NOMO-1 (cell line): Measurements from ENCODE around the gene MANEAL.

Source experiments
- DNase-seq, 2 experiments: peaks; one replicate each; lab custom pipeline; 2025; ENCODE audit not compliant: unreplicated experiment in 2 of 2; lab: John Stamatoyannopoulos, UW

The MANEAL gene

DNA sequence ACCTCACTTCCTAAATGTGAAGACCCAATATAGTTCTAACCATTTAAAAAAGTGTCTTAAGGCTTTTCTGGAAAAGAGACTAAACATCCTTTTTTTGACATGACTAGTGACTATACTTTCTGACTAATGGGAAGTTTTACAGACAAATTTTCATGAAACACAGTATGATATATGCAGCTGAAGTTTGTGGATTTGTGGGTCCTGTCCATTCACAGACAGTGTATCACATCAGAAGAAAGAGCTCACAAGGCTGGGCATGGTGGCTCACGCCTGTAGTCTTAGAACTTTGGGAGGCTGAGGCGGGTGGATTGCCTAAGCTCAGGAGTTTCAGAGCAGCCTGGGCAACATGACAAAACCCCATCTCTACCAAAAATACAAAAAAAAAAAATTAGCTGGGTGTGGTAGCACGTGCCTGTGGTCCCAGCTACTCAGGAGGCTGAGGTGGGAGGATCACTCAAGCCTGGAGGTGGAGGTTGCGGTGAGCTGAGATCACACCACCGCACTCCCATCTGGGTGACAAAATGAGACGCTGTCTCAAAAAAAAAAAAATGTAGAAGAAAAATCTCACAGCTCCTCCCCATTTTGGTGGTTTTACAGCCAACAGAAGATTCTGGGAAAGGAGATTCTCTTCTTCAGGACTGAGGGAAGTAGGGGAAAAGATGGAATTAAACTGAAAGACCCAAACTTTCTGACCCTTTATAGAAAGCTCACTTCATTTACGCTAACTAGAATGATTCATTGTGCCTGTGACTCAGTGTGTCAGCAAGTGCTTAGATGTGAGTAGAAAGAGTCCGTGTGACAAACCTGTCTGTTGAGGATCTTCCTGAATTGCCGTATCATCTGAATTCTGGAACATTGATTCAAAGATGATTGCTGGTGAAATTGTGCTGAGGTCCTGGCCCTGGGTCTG lies 29.5 kb downstream of the MANEAL start:
- DNase-seq, result no peak

DNA sequence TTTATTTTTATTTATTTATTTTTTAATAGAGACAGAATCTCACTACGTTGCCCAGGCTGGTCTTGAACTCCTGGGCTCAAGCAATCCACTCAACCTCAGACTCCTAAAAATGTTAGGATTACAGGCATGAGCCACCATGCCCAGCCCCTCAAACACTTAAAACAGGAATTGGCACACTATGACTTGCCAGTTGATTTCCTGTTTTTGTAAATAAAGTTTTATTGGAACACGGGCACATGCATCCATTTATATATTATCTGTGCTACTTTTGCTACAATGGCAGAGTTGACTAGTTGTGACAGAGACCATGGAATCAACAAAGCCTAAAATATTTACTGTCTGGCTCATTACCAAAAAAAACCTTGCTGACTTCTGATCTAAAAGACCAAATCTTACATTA lies 30.4 kb downstream of the MANEAL start:
- no peak for DNase-seq

GRCh38 chr1:37825506-37825905 lies 31.9 kb downstream of the MANEAL start:
- peak; percentile 6 to 63 for DNase-seq

GRCh38 chr1:37828410-37829074 lies 34.9 kb downstream of the MANEAL start:
- DNase-seq, result no peak

GRCh38 chr1:37831109-37831508 lies 37.5 kb downstream of the MANEAL start:
- DNase-seq, result no peak

GRCh38 chr1:37831809-37832208 lies 38.2 kb downstream of the MANEAL start:
- DNase-seq, result no peak

DNA sequence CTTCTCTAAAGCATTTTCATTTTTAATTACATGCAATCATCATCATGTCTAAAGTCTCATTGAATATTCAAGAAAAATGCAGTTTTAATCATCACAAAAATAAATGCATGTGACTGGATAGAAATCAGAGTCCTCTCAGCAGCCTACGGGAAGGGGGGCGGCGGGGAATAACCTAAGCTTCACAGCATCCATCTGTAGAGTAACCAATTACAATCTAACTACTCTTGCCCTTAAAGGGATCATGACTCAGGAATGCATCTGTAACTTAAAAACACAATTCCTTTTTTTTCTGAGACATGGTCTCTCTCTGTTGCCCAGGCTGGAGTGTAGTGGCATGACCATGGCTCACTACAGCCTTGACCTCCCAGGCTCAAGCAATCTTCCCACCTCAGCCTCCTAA lies 43.1 kb downstream of the MANEAL start:
- no peak for DNase-seq

DNA sequence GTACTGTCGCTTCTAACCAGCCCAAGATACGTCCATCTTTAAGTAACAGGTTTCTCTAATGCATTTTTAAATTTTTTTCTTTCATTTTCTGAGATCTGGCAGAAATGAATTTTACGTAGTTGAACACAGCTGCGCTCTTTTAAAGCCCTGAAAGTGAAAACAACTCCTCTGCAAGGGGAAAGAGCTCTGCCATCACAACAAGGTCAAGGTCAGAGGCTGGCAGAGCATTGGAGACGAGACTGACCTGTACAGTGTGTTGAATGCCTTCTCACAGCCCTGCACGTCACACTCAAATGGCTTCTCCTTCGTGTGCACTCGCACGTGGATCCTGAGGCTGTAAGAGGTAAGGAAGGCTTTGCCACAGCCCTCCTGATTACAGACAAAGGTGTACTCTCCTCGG lies 46.0 kb downstream of the MANEAL start:
- no peak for DNase-seq

GRCh38 chr1:37840711-37841110 lies 47.1 kb downstream of the MANEAL start:
- no peak for DNase-seq

GRCh38 chr1:37841652-37842051 lies 48.0 kb downstream of the MANEAL start:
- DNase-seq, result no peak

DNA sequence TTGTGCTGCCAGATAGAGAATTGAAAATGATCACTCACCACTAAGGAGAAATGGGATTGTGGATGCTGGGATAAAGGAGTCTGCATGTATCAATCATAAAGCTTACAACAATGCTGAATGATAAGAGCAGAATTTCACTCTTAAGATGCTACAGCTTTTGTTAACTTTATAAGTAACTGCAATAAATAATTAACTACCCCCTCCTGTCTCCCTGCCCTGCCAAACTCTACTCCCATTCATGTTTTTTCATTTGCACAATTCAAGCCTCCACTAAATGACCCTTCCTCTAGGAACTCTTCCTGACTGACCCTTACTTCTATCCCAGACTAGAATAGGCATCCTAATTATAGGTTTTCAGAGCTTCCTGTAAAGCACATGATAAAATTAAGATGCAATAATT lies 50.9 kb downstream of the MANEAL start:
- no peak for DNase-seq

DNA sequence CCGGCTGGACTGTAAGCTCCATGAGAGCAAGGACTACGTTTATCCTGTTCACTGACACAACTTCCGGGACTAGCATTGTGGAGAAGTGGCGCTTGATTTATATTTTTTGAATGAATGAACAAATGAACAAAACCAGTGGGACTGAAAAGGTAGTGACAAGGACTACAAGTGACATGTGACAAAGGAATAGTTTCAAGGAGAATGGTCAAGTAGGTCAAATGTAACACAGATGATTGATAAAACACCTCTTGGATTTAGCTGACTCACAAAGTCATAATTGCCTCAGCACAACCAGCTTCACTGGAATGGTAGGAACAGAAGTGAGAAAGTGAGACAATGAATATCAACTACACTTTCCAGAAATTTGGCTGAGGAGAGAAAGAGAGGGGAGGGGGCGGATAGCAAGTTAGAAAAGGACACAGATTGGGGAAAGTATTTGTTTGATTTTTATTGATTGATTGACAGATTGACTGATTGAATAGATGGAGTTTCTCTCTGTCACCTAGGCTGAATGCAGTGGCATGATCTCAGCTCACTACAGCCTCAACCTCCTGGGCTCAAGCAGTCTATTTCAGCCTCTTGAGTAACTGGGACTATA lies 51.5 kb downstream of the MANEAL start:
- DNase-seq, result no peak

DNA sequence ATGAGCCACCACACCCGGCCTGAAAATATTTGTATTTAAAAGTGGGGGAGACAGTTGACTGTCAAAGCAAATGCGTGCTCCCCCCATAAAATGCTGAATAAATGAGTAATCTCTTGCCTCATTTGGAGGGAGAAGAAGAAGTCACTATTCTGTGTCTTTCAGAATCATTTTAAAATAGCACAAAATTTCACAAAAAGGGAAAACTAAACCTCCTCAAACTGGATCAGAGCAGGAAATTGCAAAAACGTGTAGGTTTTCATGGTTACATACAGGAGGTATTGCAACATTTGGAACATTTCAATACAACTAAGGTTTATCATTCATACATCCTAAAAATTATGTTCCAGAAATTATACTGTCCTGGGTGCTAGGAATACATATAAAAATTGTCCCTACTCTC lies 52.1 kb downstream of the MANEAL start:
- DNase-seq, result peak; percentile 60 to 84

DNA sequence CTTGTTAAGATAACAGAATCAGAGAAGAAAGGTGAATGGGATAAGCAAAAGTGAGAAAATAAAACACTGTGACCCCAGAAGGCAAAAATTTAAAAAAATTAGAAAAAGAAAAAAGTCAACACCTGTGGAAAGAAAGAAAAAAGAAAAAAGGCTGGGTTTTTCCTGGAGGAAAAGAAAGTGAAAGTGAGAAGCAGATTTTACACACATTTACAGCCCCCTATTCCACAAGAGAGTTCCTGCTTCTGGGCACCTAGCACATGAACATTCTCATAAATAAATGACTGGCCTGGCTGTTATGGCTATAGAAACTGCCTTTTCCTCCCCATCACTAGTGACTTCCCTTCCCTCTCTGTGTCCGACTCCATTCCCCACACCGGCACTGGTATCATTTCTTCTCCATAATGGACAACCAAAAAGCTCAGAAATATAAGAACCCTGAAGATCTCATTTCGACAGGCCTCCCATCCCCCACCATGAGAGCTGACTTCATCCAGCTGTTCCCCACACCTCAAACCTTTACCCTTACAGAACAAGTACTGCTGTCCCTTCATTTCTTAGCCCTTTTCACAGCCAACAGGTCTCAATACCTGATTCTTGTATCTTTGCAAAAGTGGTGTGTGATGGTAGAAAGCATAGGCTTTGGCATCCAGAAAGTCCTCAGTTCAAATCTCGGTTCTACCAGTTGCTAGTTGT lies 53.1 kb downstream of the MANEAL start:
- peak; percentile 33 to 53 for DNase-seq

DNA sequence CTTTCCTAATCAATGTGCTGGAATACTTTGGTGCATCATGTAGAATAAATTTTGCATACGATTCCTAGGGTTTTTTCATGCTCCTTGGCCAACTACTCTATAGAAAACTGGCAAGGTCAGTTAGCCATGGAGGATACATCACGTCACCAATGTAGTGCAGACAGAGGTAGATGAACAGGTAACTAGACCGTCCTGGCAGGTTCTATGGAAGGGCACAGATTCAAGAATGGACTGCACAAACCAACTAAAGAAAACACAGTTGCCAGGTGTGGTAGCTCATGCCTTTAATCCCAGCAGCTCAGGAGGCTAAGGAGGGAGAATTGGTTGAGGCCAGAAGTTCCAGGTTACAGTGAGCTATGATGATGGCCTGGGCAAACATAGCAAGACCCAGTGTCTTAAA lies 55.8 kb downstream of the MANEAL start:
- DNase-seq, result no peak

DNA sequence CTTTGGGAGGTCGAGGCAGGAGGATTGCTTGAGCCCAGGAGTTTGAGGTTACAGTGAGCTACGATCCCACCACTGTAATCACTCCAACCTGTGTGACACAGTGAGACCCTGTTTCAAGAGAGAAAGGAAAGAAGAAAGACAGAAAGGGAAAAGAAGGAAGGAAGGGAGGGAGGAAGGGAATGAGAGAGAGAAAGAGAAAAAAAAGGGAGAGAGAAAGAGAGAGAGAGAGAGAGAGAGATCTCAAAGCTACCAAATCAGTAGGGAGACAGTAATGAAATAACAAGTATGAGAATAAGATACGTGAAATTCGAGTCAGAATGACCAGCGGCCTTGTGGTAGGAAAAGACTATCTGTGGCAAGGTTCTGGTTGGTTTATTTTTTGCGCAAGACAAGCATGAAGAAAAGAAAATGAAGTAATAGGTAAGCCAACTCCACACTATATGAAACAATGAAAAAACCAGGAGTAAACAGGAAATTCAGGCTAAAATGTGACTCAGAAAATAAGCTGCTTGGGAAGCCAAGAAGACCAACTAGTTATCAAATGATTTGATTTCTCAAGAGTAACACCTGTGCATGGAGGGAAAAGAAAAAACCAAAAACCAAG lies 56.8 kb downstream of the MANEAL start:
- DNase-seq, result peak; percentile 25 to 83
